ENCODE data around the gene FZD1. TPM values are rescaled to one million over a fixed set of nuclear protein-coding genes. Genes with fewer than 3 reads are reported as not detected.

FZD1 gene
- total and polyA plus RNA-seq, 12 donors: 3.0 to 24.6 (median 9.4) TPM

DNA sequence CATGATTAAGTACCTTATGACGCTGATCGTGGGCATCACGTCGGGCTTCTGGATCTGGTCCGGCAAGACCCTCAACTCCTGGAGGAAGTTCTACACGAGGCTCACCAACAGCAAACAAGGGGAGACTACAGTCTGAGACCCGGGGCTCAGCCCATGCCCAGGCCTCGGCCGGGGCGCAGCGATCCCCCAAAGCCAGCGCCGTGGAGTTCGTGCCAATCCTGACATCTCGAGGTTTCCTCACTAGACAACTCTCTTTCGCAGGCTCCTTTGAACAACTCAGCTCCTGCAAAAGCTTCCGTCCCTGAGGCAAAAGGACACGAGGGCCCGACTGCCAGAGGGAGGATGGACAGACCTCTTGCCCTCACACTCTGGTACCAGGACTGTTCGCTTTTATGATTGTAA is 2.5 kb downstream of the FZD1 start:
- intact Hi-C loops (cut with DNase I): loop anchor here in 1 of 2 donors (10.0 kb wide), 1 partner anchor 182 kb away; no protein-coding TSS in a partner anchor
- no peaks in the 10 kb centered on the region for H3K27me3 ChIP-seq
- peaks cover 5 to 12% of the 10 kb centered on the region in 2 donors for H3K4me1 ChIP-seq (replicated peaks in 1 of 2)
- 46 to 62% (median 53%) methylated on average over 14 to 20 of the region's 20 CpGs for WGBS, 4 donors
- H3K36me3 ChIP-seq (replicated peaks in 1 of 2): no peaks in the 10 kb centered on the region
- TF ChIP-seq CTCF (IDR thresholded peaks at IDR 0.05) (no peak), POLR2A (IDR thresholded peaks at IDR 0.05) (no peak)
- no peaks in the 10 kb centered on the region for H3K9me3 ChIP-seq (replicated peaks in 1 of 3)
- peak overlapping the region in 1 of 4 donors; percentile 99 for H3K4me3 ChIP-seq
- no peak for DNase-seq
- H3K27ac ChIP-seq: peak overlapping the region in 2 of 5 donors; percentile 95 to 96

GRCh38 chr7:91267171-91267955 is 3.1 kb downstream of the FZD1 start:
- Histone ChIP-seq H3K27ac (peak overlapping the region in 1 of 5 donors; percentile 36), H3K4me3 (peak overlapping the region in 1 of 4 donors; percentile 99), H3K4me1 (replicated peaks in 1 of 2) (peaks cover 5 to 12% of the 10 kb centered on the region in 2 donors), H3K9me3 (replicated peaks in 1 of 3) (no peaks in the 10 kb centered on the region), H3K27me3 (no peaks in the 10 kb centered on the region), H3K36me3 (replicated peaks in 1 of 2) (no peaks in the 10 kb centered on the region)
- WGBS, 4 donors: 60 to 70% (median 66%) methylated on average over 29 of the region's 29 CpGs
- intact Hi-C loops (cut with DNase I): loop anchor here in 1 of 2 donors (10.0 kb wide), 1 partner anchor 183 kb away; no protein-coding TSS in a partner anchor
- no peak for DNase-seq
- no peak for TF ChIP-seq POLR2A (IDR thresholded peaks at IDR 0.05)
- TF ChIP-seq CTCF (IDR thresholded peaks at IDR 0.05): no peak

- Histone ChIP-seq H3K27me3 (no peaks in the 10 kb centered on the region), H3K27ac (no peak overlapping the region), H3K4me3 (no peak overlapping the region), H3K36me3 (replicated peaks in 1 of 2) (no peaks in the 10 kb centered on the region), H3K9me3 (replicated peaks in 1 of 3) (no peaks in the 10 kb centered on the region), H3K4me1 (replicated peaks in 1 of 2) (peaks cover 5 to 7% of the 10 kb centered on the region in 2 donors)
- DNase-seq: no peak
- WGBS, 4 donors: 67 to 89% (median 83%) methylated on average over 3 of the region's 3 CpGs
- intact Hi-C loops (cut with DNase I): no loop called here
- TF ChIP-seq POLR2A (IDR thresholded peaks at IDR 0.05) (no peak), CTCF (IDR thresholded peaks at IDR 0.05) (no peak)
Observed at GRCh38 chr7:91270372-91270771, 6.1 kb downstream of the FZD1 start.

- Histone ChIP-seq H3K4me1 (replicated peaks in 1 of 2) (no peaks in the 10 kb centered on the region), H3K36me3 (replicated peaks in 1 of 2) (no peaks in the 10 kb centered on the region), H3K9me3 (replicated peaks in 1 of 3) (no peaks in the 10 kb centered on the region), H3K27ac (no peak overlapping the region), H3K4me3 (no peak overlapping the region), H3K27me3 (no peaks in the 10 kb centered on the region)
- TF ChIP-seq POLR2A (IDR thresholded peaks at IDR 0.05): no peak
- TF ChIP-seq CTCF (IDR thresholded peaks at IDR 0.05): no peak
- intact Hi-C loops (cut with DNase I): no loop called here
- DNase-seq: no peak
Observed at GRCh38 chr7:91276909-91277308, 12.7 kb downstream of the FZD1 start.
